GM15510 (cell line): ENCODE data around the gene RGS3.

ENCODE experiments used
- POLR2A ChIP-seq: IDR thresholded peaks from 3 replicates; pipeline ENCODE4 v1.6.1; 2011; ENCODE audit warnings: borderline replicate concordance; ENCODE audit not compliant: insufficient read length; ENCODE audit errors: extremely low read depth

The RGS3 gene

DNA sequence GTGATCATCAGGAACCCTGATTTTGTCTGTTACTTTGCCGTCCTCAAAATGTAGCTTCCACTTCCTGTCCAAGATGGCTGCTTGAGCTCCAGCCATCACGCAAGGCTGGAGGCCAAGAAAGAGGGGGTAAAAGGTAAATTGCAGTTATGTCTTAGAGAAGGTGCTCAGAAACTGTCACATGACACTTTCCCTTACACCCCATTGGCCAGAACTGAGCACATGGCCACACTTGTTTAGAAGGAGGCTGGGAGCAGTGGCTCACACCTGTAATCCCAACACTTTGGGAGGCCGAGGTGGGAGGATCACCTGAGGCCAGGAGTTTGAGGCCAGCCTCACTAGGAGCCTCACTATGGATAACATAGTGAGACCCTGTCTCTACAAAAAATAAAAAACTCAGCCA lies 140.9 kb downstream of the RGS3 start:
- TF ChIP-seq POLR2A: no peak

DNA sequence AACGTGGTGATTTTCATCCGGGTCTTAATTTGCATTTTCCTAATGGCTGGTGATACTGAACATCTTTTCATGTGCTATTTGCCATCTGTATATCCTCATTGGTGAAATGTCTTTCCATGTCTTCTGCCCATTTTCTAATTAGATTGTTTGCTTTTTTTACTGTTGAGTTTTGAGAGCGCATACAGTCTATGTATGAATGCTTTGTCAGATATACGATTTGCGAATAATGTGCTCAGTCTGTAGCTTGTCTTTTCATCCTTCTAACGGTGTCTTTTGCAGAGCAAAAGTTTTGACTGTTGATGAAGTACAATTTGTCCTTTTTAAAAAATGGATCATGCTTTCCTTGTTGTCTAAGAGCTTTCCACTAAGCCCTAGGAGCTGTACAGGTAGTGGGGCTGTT lies 143.0 kb downstream of the RGS3 start:
- TF ChIP-seq POLR2A: no peak

DNA sequence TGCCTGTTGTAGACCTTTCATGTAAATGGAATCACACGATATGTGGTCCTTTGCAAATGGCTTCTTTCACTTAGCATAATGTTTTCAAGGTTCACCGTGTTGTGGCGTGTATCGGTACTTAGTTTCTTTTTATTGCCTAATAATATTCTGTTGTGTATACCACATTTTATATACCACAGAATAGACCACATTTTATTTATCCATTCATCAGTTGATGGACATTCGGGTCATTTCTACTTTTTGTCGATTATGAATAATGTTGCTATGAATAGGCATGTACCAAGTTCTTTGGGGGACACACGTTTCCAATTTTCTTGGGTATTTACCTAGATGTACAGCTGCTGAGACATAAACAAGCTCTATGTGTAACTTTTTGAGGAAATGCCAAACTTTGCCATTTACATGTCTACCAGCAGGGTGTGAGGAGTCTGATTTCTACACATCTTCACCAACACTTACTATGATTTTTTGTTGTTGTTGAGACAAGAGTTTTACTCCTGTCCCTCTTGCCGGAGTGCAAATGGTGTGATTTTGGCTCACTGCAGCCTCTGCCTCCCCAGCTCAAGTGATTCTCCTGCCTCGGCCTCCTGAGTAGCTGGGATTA lies 144.7 kb downstream of the RGS3 start:
- TF ChIP-seq POLR2A: no peak

DNA sequence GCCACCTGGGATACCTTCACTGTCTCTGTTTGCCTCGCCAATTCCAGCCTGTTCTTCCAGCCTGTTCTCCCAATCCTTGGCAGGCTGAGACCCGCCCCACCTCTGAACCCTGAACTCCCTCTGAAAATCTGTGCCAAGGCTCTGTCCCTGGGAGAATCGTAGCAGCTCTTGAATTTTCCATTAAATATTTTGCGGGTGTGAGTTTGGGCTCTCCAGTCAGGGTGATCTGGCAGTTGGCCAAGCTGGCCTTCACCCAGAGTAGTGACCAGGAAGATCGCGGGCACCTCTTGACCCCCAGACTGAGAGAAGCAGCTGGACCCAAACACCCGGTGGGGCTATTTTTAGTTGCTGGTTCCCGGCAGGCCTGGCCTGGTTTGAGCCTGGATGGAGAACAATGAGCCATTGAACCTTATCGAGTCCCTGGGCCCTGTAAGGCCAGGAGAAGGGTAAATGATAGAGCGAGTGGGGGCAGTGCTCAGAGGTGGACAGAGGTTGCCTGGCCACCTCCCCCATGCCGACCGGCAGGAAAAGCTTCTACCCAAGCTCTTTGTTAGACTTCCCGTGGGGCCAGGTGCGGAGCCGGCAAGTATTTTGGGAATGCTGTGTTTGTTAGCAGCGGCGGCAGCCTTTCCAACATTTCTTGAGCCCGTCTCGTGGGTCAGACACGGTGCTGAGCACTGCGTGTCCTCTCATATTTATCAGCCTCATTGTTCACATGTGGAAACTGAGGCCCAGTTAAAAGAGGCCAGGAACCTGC lies 146.2 kb downstream of the RGS3 start:
- TF ChIP-seq POLR2A: no peak

DNA sequence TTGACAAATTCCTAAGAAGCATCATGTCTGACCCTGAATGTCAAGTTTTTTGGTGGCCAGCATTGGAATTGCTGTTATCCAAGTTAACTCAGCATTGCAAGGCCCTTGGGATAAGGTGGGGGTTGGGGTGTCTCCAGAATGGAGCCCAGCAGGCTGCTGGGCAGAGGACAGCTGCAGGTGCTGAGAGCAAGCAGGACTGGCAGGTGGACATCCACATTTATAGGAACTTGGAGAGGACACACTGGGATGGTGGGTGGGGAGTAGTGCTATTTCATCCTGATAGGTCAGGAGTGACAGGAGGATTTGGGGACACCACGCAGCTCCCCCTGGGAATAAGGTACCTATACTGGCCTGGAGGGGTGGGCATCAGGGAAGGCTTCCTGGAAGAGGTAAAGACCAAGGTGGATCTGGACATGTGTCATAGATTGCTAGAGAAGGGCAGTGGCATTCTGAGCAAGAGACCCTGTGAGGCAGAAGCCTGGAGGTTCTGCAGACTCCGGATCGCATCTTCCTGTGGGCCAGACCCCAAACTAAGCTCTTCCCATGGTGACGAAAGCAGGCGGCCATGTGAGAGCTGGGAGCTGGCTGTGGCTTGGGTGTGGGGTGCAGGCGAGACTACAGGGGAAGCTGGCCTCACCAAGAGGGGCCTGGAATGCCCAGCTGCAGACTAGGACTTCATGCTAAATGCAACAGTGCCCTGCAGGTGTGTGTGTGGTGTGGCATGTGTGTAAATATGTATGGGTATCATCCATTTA lies 148.1 kb downstream of the RGS3 start:
- TF ChIP-seq POLR2A: no peak

DNA sequence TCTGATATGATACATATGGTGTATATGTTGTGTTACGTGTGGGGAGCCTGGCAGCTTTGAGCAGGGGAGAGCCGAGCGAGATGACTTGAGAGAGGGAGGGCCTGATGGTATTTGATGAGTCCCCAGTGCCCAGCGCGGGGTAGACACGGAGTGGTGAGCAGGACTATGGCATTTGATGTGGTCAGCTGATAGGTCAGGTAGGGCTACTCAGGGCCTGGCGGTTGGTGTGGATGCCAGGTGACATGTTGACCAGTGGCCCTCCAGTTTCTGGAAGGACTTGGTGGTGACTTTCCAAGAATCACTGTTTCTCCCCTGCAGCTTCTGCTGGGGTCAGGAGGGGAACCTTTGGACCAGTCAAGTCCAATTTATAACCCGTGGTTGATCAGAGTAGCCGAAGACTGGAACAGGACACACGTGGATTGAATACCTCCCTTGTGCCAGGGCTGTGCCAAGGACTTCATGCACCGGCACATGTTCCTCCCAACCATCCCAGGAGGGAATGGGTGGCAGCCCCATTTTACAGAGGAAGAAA lies 148.8 kb downstream of the RGS3 start:
- no peak for TF ChIP-seq POLR2A

DNA sequence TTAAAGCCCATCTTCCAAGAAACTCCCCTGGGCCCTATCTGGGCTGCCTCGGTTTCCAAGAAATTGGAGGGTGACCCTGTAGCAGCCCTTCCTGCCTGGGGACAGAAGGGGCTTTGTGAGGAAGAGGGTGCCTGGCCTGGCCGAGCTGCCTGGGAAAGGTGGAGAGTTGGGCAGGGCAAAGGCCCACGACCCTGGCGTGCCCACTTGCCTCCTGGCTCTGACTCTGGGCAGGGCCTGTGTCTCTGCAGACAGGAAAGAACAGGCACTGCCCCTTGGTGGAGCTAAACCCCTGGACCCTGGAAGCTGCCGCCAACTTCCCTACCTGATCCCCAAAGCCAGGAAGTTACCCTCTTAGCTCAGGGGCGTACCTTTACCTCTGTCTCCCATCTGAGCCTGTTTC lies 149.3 kb downstream of the RGS3 start:
- no peak for TF ChIP-seq POLR2A

DNA sequence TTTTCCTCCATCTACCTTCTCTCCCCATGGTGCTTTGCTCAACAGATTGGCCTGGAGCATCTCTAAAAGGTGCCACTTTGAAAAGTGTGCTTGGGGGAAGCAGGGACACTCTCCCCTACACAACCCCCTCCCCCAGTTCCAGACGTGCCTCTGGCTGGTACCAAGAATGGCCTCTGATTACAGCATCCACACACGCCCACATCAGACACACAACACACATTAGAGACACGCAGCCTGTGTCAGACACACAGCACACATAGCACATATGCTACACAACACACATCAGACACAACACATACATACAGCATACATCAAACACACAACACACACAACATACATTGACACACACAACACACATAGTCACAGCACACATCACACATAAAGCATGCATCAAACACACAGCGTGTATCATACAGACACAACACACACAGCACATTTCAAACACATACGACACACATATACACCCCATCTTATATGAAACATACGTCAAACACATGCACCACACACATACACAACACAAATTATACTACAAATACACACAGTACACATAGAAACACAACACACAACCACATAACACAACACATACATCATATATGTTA lies 150.4 kb downstream of the RGS3 start:
- TF ChIP-seq POLR2A: no peak

DNA sequence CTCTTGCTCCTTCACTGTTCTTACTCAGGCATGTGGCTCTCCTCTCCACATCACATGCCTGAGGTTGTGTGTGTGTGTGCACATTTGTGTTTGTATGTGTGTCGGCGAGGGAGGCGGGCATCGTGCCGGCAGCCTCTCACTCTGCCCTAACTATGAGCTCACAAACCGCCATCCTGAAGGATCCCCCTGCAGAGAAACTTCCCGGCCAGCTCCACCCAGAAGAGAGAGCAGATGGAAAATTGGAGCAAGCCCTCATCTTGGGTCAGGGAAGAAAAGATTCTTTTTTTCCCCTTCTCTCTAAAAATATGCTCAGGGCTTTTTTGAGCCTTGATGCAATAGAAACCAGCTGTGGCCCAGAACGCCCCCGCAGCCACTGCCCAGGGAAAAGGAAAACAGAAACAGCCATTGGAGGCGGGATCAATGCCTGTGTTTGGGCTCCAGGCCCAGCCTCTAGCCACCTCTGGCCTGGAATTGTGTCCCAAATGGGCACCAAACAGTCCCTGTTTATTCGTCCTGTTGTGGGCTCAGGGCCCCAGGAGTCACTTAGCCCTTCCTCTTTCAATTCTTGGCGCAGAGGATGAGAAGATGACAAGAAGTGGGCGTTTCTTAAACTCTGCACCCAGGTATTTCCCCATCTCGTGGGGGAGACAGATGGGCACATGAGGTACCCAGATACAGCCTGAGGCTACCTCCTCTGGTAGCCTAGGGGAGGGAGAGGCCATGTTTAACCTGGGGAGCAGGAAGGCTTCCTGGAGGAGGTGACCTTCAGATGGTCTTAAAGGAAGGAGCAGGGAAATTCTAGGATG lies 151.5 kb downstream of the RGS3 start:
- no peak for TF ChIP-seq POLR2A

DNA sequence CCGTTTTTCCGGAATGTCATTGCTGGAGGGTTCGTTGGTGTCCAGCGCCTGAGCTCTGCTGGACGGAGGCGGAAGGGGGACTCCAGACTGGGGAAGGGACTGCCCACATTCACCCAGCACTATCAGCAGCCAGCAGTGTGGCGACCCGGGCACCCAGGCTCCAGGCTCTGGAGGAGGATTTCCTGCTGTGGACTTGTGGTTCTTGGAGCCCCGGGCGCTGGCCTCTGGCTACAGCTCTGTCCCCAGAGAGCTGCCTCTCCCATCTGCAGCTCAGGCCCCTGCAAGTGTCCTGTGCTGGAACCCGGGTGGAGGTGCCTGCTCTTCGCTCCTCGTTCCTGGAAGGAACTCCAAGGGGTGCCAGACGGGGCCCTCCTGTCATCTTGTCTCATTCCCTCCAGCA lies 152.6 kb downstream of the RGS3 start:
- TF ChIP-seq POLR2A: no peak

DNA sequence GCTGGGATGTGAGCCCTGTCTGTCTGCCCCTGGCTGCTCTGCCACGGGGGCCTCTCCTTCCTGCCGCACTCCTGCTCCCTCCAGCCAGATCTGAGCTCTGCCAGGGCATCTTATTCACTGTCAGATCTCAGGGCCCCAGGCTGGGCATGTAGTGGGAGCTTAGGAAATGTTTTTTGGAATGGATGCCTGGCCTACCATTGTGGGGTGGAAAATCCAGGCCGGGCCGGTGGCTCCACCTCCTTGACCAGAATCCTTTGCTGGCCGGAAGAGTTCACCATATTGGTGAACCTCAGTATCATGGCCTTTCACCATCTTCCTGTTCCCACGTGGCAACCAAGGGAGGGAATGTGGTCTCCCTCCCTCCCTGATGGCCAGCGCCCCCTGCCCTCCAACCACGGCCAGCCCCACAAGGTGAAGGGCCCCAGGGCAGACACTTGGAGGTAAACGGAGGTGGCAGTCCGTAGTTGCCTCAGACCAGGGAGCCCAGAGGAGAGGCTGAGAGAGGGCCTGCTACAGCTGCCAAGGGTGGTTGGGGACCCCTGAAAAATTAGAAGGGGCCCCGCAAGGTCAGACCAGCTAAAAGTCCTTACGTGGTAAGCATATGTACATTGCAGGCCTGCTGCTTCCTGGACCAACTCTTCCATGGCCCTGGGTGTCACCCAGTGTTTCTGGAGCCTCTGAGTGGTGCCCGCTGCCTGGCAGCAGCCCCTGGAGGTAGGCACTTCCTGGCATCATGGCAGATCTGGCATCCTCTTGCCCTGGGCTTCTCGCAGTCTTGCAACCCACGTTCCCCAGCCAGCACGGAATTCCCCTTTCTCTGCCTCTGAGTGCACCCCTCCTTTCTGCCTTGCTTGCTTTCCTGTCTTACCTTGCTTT lies 153.3 kb downstream of the RGS3 start:
- TF ChIP-seq POLR2A: no peak

DNA sequence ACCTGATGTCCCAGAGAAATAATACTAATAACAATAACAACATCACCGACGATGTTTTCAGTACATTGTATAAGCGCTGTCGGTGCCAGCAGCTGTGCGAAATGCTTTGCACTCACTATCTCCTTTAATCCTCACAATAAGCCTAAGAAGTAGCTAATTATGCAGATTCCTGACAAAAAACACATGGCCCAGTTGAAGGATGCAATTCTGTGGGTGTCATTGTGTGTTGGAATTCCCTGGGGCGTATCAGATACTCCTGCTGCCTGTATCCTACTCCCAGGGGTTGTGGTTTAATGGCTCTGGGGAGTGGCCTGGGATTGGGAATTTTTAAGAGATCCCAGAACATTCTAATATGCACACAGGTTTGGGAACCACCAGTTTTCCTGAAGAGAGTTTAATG lies 154.0 kb downstream of the RGS3 start:
- TF ChIP-seq POLR2A: no peak

DNA sequence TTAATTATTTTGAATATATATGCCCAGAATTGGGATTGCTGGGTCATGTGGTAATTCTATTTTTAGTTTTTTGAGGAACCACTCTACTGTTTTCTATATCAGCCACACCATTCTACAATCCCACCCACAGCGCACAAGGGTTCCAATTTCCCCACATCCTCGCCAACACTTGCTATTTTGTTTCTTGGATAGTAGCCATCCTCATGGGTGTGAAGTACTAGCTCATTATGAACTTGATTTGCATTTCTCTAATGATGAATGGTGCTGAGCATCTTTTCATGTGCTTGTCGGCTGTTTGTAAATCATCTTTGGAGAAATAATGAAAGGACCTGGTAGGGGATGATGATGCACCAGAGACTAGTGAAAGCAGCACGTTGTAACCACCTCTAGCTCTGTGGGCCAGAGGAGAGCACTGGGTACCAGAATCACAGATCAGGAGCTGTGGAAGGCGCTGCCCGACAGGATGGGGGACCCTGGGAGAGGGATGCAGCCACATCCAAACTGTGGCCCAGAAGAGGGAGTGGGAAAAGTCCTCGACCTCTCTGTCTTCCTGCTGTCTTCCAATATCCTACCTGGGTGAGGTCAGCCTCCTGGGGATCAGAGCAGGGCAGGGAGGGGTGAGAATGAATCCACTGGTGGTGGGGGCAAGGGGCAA lies 155.4 kb downstream of the RGS3 start:
- no peak for TF ChIP-seq POLR2A
